Measurements from ENCODE around the gene NME5. TPM values are rescaled to one million over a fixed set of nuclear protein-coding genes. Genes with fewer than 3 reads are reported as not detected.

Gene NME5
- total RNA-seq, 1 donor from 2014 or later = 0.53 TPM

GRCh38 chr5:138092301-138092700 is 46.9 kb downstream of the NME5 start:
- no peak overlapping the region for H3K4me3 ChIP-seq (ENCODE audit: low read depth, low read length)
- H3K36me3 ChIP-seq (ENCODE audit: control insufficient read depth, insufficient read depth, low read length) = no peaks in the 10 kb centered on the region
- no peak for TF ChIP-seq CTCF (IDR thresholded peaks at IDR 0.05; ENCODE audit: insufficient read depth, low read length, severe bottlenecking)
- FAIRE-seq (no peak), DNase-seq (ENCODE audit: low read depth) (no peak)
- peaks cover 1% of the 10 kb centered on the region for H3K27me3 ChIP-seq (ENCODE audit: control insufficient read depth, insufficient read depth, low read length)

- no peak for DNase-seq (ENCODE audit: low read depth)
- no peak for FAIRE-seq
- Histone ChIP-seq H3K27me3 (ENCODE audit: control insufficient read depth, insufficient read depth, low read length) (peaks cover 1% of the 10 kb centered on the region), H3K4me3 (ENCODE audit: low read depth, low read length) (no peak overlapping the region), H3K36me3 (ENCODE audit: control insufficient read depth, insufficient read depth, low read length) (no peaks in the 10 kb centered on the region)
- no peak for TF ChIP-seq CTCF (IDR thresholded peaks at IDR 0.05; ENCODE audit: insufficient read depth, low read length, severe bottlenecking)
Observed at GRCh38 chr5:138091685-138092084, 47.5 kb downstream of the NME5 start.

- Histone ChIP-seq H3K4me3 (ENCODE audit: low read depth, low read length) (no peak within 1 kb of the TSS), H3K36me3 (ENCODE audit: control insufficient read depth, insufficient read depth, low read length) (no peaks in the 10 kb centered on the region), H3K27me3 (ENCODE audit: control insufficient read depth, insufficient read depth, low read length) (no peaks in the 10 kb centered on the region)
- DNase-seq (ENCODE audit: low read depth) (no peak), FAIRE-seq (no peak)
- TF ChIP-seq CTCF (IDR thresholded peaks at IDR 0.05; ENCODE audit: insufficient read depth, low read length, severe bottlenecking) = no peak
Observed at GRCh38 chr5:138083702-138084101, 55.5 kb downstream of the NME5 start, which contains the start of gene WNT8A. TSS of gene WNT8A (plus strand) at chr5:138084033. CDS start at chr5:138084128, 95 bp downstream.

GRCh38 chr5:138082033-138082432 is 57.2 kb downstream of the NME5 start:
- DNase-seq (ENCODE audit: low read depth) (no peak), FAIRE-seq (no peak)
- H3K27me3 ChIP-seq (ENCODE audit: control insufficient read depth, insufficient read depth, low read length) = no peaks in the 10 kb centered on the region
- no peaks in the 10 kb centered on the region for H3K36me3 ChIP-seq (ENCODE audit: control insufficient read depth, insufficient read depth, low read length)
- no peak for TF ChIP-seq CTCF (IDR thresholded peaks at IDR 0.05; ENCODE audit: insufficient read depth, low read length, severe bottlenecking)
- H3K4me3 ChIP-seq (ENCODE audit: low read depth, low read length) = no peak overlapping the region

- Histone ChIP-seq H3K4me3 (ENCODE audit: low read depth, low read length) (no peak overlapping the region), H3K27me3 (ENCODE audit: control insufficient read depth, insufficient read depth, low read length) (no peaks in the 10 kb centered on the region), H3K36me3 (ENCODE audit: control insufficient read depth, insufficient read depth, low read length) (no peaks in the 10 kb centered on the region)
- TF ChIP-seq CTCF (IDR thresholded peaks at IDR 0.05; ENCODE audit: insufficient read depth, low read length, severe bottlenecking) = no peak
- no peak for FAIRE-seq
- no peak for DNase-seq (ENCODE audit: low read depth)
Observed at GRCh38 chr5:138078006-138078643, 61.1 kb downstream of the NME5 start.
